GM19372 (cell line): ENCODE data around the gene ADGRG1.

Source experiments
- ATAC-seq: cut with Tn5 transposase; IDR thresholded peaks from one replicate; pipeline ENCODE4 v1.9.1; 2021; ENCODE audit warnings: mild to moderate bottlenecking, low read depth, moderate library complexity; ENCODE audit not compliant: unreplicated experiment

Gene ADGRG1

GRCh38 chr16:57694725-57695679, 66.6 kb downstream of the ADGRG1 start, which contains the start of gene DRC7:
TSS of gene DRC7 (plus strand) at chr16:57694806. CDS start at chr16:57697950, 3,144 bp downstream.
- no peak for ATAC-seq

- ATAC-seq = no peak
Observed at GRCh38 chr16:57695680-57696069, 67.2 kb downstream of the ADGRG1 start.

GRCh38 chr16:57696240-57696639, 67.8 kb downstream of the ADGRG1 start:
- ATAC-seq = no peak

GRCh38 chr16:57697896-57698537, 69.6 kb downstream of the ADGRG1 start:
- no peak for ATAC-seq

GRCh38 chr16:57698812-57699405, 70.5 kb downstream of the ADGRG1 start:
- no peak for ATAC-seq

- no peak for ATAC-seq
Observed at GRCh38 chr16:57699481-57699880, 71.1 kb downstream of the ADGRG1 start.

- no peak for ATAC-seq
Observed at GRCh38 chr16:57699899-57700298, 71.5 kb downstream of the ADGRG1 start.

GRCh38 chr16:57700781-57701551, 72.5 kb downstream of the ADGRG1 start:
- no peak for ATAC-seq

- ATAC-seq = no peak
Observed at GRCh38 chr16:57701759-57702371, 73.4 kb downstream of the ADGRG1 start.

GRCh38 chr16:57703416-57704010, 75.1 kb downstream of the ADGRG1 start:
- ATAC-seq = no peak

- no peak for ATAC-seq
Observed at GRCh38 chr16:57704011-57704904, 75.8 kb downstream of the ADGRG1 start.

GRCh38 chr16:57704905-57705852, 76.7 kb downstream of the ADGRG1 start:
- no peak for ATAC-seq

GRCh38 chr16:57706717-57707116, 78.3 kb downstream of the ADGRG1 start:
- no peak for ATAC-seq

- no peak for ATAC-seq
Observed at GRCh38 chr16:57707331-57707730, 78.9 kb downstream of the ADGRG1 start.

GRCh38 chr16:57708168-57708567, 79.7 kb downstream of the ADGRG1 start:
- no peak for ATAC-seq

- no peak for ATAC-seq
Observed at GRCh38 chr16:57709663-57710062, 81.2 kb downstream of the ADGRG1 start.

GRCh38 chr16:57711346-57711745, 82.9 kb downstream of the ADGRG1 start:
- no peak for ATAC-seq

GRCh38 chr16:57711993-57712392, 83.6 kb downstream of the ADGRG1 start:
- no peak for ATAC-seq
